Measurements from ENCODE around the gene SBF1.

- no peak for TF ChIP-seq EZH2 (IDR thresholded peaks at IDR 0.05; ENCODE audit: low read length, unreplicated experiment)
- TF ChIP-seq CTCF (conservative IDR thresholded peaks at IDR 0.05; ENCODE audit: low read depth, low read length) = no peak
These were observed 2.0 kb upstream of the SBF1 start for GRCh38 chr22:50476868-50477267.

Measured in PC-3 (cell line).